HCT116 (cell line): Measurements from ENCODE around the gene OLFML3. TPM values are rescaled to one million over a fixed set of nuclear protein-coding genes. Genes with fewer than 3 reads are reported as not detected.

Source experiments
- ATAC-seq: fragments of 200-7000 bp; cut with Tn5 transposase; 2 replicates; pipeline ENCODE4 v1.9.1; 2020; ENCODE audit warnings: mild to moderate bottlenecking, moderate library complexity
- BruUV-seq: library from RNA; stranded (reverse); fragments of 400-500 nt; replicated peaks from 2 replicates; lab custom pipeline; 2021; lab: Mats Ljungman, UMichigan
- CTCF ChIA-PET: fragments of 300-600 bp; sonication (Branson Sonifier 250); formaldehyde crosslinking; loops from one replicate; lab custom pipeline; 2021; ENCODE audit warnings: antibody characterized with exemption; lab: Charles Lee
- POLR2A ChIA-PET: fragments of 300-600, 350-600 bp; sonication (Branson Sonifier 250); formaldehyde crosslinking; loops from one replicate; lab custom pipeline; 2021; ENCODE audit warnings: antibody characterized with exemption; lab: Charles Lee
- RAD21 ChIA-PET, 2 experiments: fragments of 300-600 bp; sonication (Branson Sonifier 250); formaldehyde crosslinking; loops; one replicate each; lab custom pipeline; 2023; ENCODE audit warnings: low total read pairs in 2 of 2; ENCODE audit not compliant: uncharacterized antibody in 2 of 2, unreplicated experiment in 2 of 2, low non-redundant PET in 1 of 2; lab: Charles Lee
- DNase-seq: peaks from one replicate; pipeline ENCODE4 v3.0.0-alpha.2; 2010; ENCODE audit warnings: low read depth, low spot score
- H2AFZ ChIP-seq: fragments of 200-600 bp; shearing (Covaris generic), sonication (generic); 2 replicates; pipeline ENCODE4 v1.6.1; 2017; ENCODE audit warnings: low read depth, mixed run types, mixed read lengths, antibody characterized with exemption, low read length; ENCODE audit not compliant: poor library complexity, severe bottlenecking
- H3K27ac ChIP-seq: 2 replicates; pipeline ENCODE4 v1.5.1; 2012; ENCODE audit warnings: low read depth, low read length
- H3K27me3 ChIP-seq: fragments of 200-600 bp; sonication (generic); 2 replicates; pipeline ENCODE4 v1.6.1; 2016; ENCODE audit warnings: mixed run types, low read length, mixed read lengths; ENCODE audit not compliant: insufficient read depth
- H3K36me3 ChIP-seq, 2 experiments: fragments of 200-500 bp in 1 of 2; fragments of 200-600 bp in 1 of 2; sonication (Bioruptor generic) in 1 of 2; sonication (generic) in 1 of 2; 2 replicates each; pipeline versions ENCODE4 v1.5.1 to v1.6.1; 2014 to 2016; ENCODE audit warnings: low read length in 2 of 2, inconsistent platforms in 1 of 2, mixed read lengths in 1 of 2, mixed run types in 1 of 2; ENCODE audit not compliant: insufficient read depth in 2 of 2, control insufficient read depth in 1 of 2
- H3K4me1 ChIP-seq, 2 experiments: fragments of 200-600 bp in 1 of 2; sonication (generic) in 1 of 2; 2 replicates each; pipeline versions ENCODE4 v1.5.1 to v1.6.1; 2012 to 2017; ENCODE audit warnings: low read length in 2 of 2, inconsistent platforms in 1 of 2, mild to moderate bottlenecking in 1 of 2, mixed read lengths in 1 of 2, mixed run types in 1 of 2, moderate library complexity in 1 of 2; ENCODE audit not compliant: insufficient read depth in 2 of 2, control insufficient read depth in 1 of 2
- H3K4me2 ChIP-seq: fragments of 200-600 bp; sonication (generic); 2 replicates; pipeline ENCODE4 v1.6.1; 2017; ENCODE audit warnings: mixed run types, low read length, mixed read lengths
- H3K4me3 ChIP-seq, 2 experiments: fragments of 200-600 bp in 1 of 2; sonication (generic) in 1 of 2; replicated peaks in 1 of 2; 2 replicates each; pipeline ENCODE4 v1.5.1; 2011 to 2016; ENCODE audit warnings: low read length in 2 of 2, control low read depth in 1 of 2, low read depth in 1 of 2, mild to moderate bottlenecking in 1 of 2, mixed read lengths in 1 of 2, mixed run types in 1 of 2
- H3K79me2 ChIP-seq: fragments of 200-600 bp; sonication (generic); 2 replicates; pipeline ENCODE4 v1.6.1; 2017; ENCODE audit warnings: mild to moderate bottlenecking, mixed run types, low read length, moderate library complexity, mixed read lengths; ENCODE audit not compliant: insufficient read depth
- H3K9ac ChIP-seq: fragments of 200-600 bp; sonication (generic); 2 replicates; pipeline ENCODE4 v1.6.1; 2016; ENCODE audit warnings: low read length, mixed read lengths
- H3K9me2 ChIP-seq: fragments of 200-600 bp; sonication (generic), shearing (Covaris generic); 2 replicates; pipeline ENCODE4 v1.6.1; 2017; ENCODE audit warnings: mixed run types, mild to moderate bottlenecking, moderate library complexity; ENCODE audit not compliant: insufficient read depth
- H3K9me3 ChIP-seq, 2 experiments: fragments of 200-500 bp in 1 of 2; fragments of 200-600 bp in 1 of 2; sonication (Bioruptor generic) in 1 of 2; sonication (generic) in 1 of 2; 2 replicates each; pipeline ENCODE4 v1.6.1; 2014 to 2017; ENCODE audit warnings: low read length in 2 of 2, mixed read lengths in 2 of 2, inconsistent platforms in 1 of 2, low read depth in 1 of 2, mild to moderate bottlenecking in 1 of 2, mixed run types in 1 of 2, moderate library complexity in 1 of 2; ENCODE audit not compliant: control insufficient read depth in 1 of 2, insufficient read depth in 1 of 2
- H4K20me1 ChIP-seq: fragments of 200-600 bp; sonication (generic), shearing (Covaris generic); 2 replicates; pipeline ENCODE4 v1.6.1; 2017; ENCODE audit warnings: mixed run types, mild to moderate bottlenecking, moderate library complexity; ENCODE audit not compliant: insufficient read depth
- EZH2phosphoT487 ChIP-seq: fragments of 200-600 bp; IDR thresholded peaks from 2 replicates; pipeline ENCODE4 v1.6.1; 2018; ENCODE audit warnings: antibody characterized with exemption, borderline replicate concordance
- SP1 ChIP-seq: IDR thresholded peaks from 2 replicates; pipeline ENCODE4 v1.6.1; 2012; ENCODE audit warnings: low read depth
- SRF ChIP-seq: IDR thresholded peaks from 2 replicates; pipeline ENCODE4 v1.6.1; 2012; ENCODE audit warnings: low read depth
- TCF7L2 ChIP-seq: IDR thresholded peaks from 2 replicates; pipeline ENCODE4 v1.7.0; 2011; ENCODE audit warnings: borderline replicate concordance, inconsistent platforms; ENCODE audit not compliant: insufficient read depth, insufficient read length; ENCODE audit errors: extremely low read depth
- ZNF274 ChIP-seq: fragments of 200-500 bp; sonication (Bioruptor generic); IDR thresholded peaks from 2 replicates; pipeline ENCODE4 v1.6.1; 2014; ENCODE audit warnings: mild to moderate bottlenecking, low read depth, low read length, inconsistent platforms
- intact Hi-C: fragments of 100-400 bp; cut with micrococcal nuclease; formaldehyde crosslinking; loops from 2 replicates; pipeline ENCODE4 v1.10.0; 2022
- total RNA-seq: library from RNA; stranded (reverse); gene quantifications from one replicate; pipeline ENCODE4 v1.2.1, GENCODE V29; 2021; ENCODE audit not compliant: unreplicated experiment
- TF ChIP-seq, protein P1 (sequence below): IDR thresholded peaks from 2 replicates; pipeline ENCODE4 v1.6.1; 2012
- TF ChIP-seq, protein P2 (sequence below): IDR thresholded peaks from 2 replicates; pipeline ENCODE4 v1.6.1; 2011; ENCODE audit warnings: mild to moderate bottlenecking, low read length, moderate library complexity; ENCODE audit not compliant: insufficient replicate concordance; ENCODE audit errors: extremely low read depth

Gene OLFML3
- total RNA-seq, 1 experiment from 2014 or later, result 0.25 TPM

- ChIA-PET POLR2A (no interaction called here), RAD21 (no interaction called here), CTCF (interaction anchor here (1.6 to 6.3 kb wide), 2 partner anchors 302 to 978 kb away, joined by 3 to 87 read pairs; no protein-coding TSS in a partner anchor)
- Histone ChIP-seq H3K9me2 (no peaks in the 10 kb centered on the region), H3K4me1 (peaks cover 5 to 10% of the 10 kb centered on the region in 2 experiments; a peak in 3 of 4 replicates), H3K79me2 (no peaks in the 10 kb centered on the region), H3K27ac (no peak overlapping the region), H3K4me3 (no peak overlapping the region), H4K20me1 (no peaks in the 10 kb centered on the region), H2AFZ (no peak overlapping the region), H3K4me2 (no peak overlapping the region), H3K27me3 (no peaks in the 10 kb centered on the region), H3K9ac (no peak overlapping the region), H3K9me3 (no peaks in the 10 kb centered on the region), H3K36me3 (no peaks in the 10 kb centered on the region)
- no peak for ATAC-seq
- DNase-seq, result no peak
- TF ChIP-seq, protein P1, sequence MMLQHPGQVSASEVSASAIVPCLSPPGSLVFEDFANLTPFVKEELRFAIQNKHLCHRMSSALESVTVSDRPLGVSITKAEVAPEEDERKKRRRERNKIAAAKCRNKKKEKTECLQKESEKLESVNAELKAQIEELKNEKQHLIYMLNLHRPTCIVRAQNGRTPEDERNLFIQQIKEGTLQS, result no peak
- TF ChIP-seq ZNF274, result no peak
- TF ChIP-seq SRF, result no peak
- no peak for TF ChIP-seq TCF7L2
- TF ChIP-seq, protein P2, sequence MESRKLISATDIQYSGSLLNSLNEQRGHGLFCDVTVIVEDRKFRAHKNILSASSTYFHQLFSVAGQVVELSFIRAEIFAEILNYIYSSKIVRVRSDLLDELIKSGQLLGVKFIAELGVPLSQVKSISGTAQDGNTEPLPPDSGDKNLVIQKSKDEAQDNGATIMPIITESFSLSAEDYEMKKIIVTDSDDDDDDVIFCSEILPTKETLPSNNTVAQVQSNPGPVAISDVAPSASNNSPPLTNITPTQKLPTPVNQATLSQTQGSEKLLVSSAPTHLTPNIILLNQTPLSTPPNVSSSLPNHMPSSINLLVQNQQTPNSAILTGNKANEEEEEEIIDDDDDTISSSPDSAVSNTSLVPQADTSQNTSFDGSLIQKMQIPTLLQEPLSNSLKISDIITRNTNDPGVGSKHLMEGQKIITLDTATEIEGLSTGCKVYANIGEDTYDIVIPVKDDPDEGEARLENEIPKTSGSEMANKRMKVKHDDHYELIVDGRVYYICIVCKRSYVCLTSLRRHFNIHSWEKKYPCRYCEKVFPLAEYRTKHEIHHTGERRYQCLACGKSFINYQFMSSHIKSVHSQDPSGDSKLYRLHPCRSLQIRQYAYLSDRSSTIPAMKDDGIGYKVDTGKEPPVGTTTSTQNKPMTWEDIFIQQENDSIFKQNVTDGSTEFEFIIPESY, result no peak
- no peak for TF ChIP-seq EZH2phosphoT487
- TF ChIP-seq SP1, result no peak
- intact Hi-C loops, result no loop called here
- no TSS peak for BruUV-seq
Observed at GRCh38 chr1:113980110-113980509, 836 bp downstream of the OLFML3 start.
